Breast epithelium (tissue), 4 donors: ENCODE results near the gene CHMP3. TPM values are rescaled to one million over a fixed set of nuclear protein-coding genes. Genes with fewer than 3 reads are reported as not detected.

Source experiments
- DNase-seq, 2 donors: peaks; one replicate each; pipeline ENCODE4 v3.0.0-alpha.2; 2019; ENCODE audit warnings: low spot score in 2 of 2
- H3K27ac ChIP-seq, 2 donors: fragments of 200-600 bp; sonication (generic) in 1 of 2; one replicate each; pipeline ENCODE4 v1.5.1; 2016 to 2019; ENCODE audit warnings: mild to moderate bottlenecking in 1 of 2
- H3K27me3 ChIP-seq, 2 donors: fragments of 200-600 bp; sonication (generic) in 1 of 2; one replicate each; pipeline versions ENCODE4 v1.5.1 to v1.6.0; 2017 to 2019; ENCODE audit warnings: control low read depth in 1 of 2, mild to moderate bottlenecking in 1 of 2
- H3K36me3 ChIP-seq: fragments of 200-600 bp; one replicate; pipeline ENCODE4 v1.5.1; 2019
- H3K4me1 ChIP-seq, 2 donors: fragments of 200-600 bp; sonication (generic); one replicate each; pipeline ENCODE4 v1.5.1; 2016 to 2019; ENCODE audit warnings: control low read depth in 1 of 2
- H3K4me3 ChIP-seq, 3 donors: fragments of 200-600 bp; sonication (generic); 1 replicate in 2 of 3; 2 replicates in 1 of 3; pipeline ENCODE4 v1.5.1; 2016 to 2019; ENCODE audit warnings: mild to moderate bottlenecking in 3 of 3, moderate library complexity in 2 of 3
- H3K9me3 ChIP-seq, 2 donors: fragments of 200-600 bp; sonication (generic) in 1 of 2; one replicate each; pipeline ENCODE4 v1.5.1; 2016 to 2019; ENCODE audit warnings: control low read depth in 1 of 2
- POLR2A ChIP-seq: fragments of 450-650 bp; IDR thresholded peaks from one replicate; pipeline ENCODE4 v1.6.1; 2016; ENCODE audit warnings: antibody characterized with exemption, mild to moderate bottlenecking, moderate library complexity
- POLR2AphosphoS5 ChIP-seq, 3 donors: sonication (generic); formaldehyde crosslinking; IDR thresholded peaks; one replicate each; pipeline ENCODE4 v1.6.1; 2017; ENCODE audit warnings: antibody characterized with exemption in 3 of 3
- intact Hi-C: fragments of 100-400 bp; cut with DNase I; formaldehyde crosslinking; loops from one replicate; pipeline ENCODE4 v1.15.1; 2023; ENCODE audit warnings: low total_unique reads
- total RNA-seq, 3 donors: library from RNA; depleted of rRNA; stranded (reverse); fragments of >200 nt; gene quantifications; one replicate each; pipeline ENCODE4 v1.1.0, GENCODE V29; 2016
- TF ChIP-seq, protein P1 (sequence below), 3 donors: fragments of 450-650 bp; IDR thresholded peaks; one replicate each; pipeline ENCODE4 v1.5.1; 2016 to 2017; ENCODE audit warnings: antibody characterized with exemption in 3 of 3, mild to moderate bottlenecking in 3 of 3, moderate library complexity in 3 of 3

The CHMP3 gene
- total RNA-seq, 3 donors from 2014 or later: 77.7 to 202 (median 97.3) TPM

DNA sequence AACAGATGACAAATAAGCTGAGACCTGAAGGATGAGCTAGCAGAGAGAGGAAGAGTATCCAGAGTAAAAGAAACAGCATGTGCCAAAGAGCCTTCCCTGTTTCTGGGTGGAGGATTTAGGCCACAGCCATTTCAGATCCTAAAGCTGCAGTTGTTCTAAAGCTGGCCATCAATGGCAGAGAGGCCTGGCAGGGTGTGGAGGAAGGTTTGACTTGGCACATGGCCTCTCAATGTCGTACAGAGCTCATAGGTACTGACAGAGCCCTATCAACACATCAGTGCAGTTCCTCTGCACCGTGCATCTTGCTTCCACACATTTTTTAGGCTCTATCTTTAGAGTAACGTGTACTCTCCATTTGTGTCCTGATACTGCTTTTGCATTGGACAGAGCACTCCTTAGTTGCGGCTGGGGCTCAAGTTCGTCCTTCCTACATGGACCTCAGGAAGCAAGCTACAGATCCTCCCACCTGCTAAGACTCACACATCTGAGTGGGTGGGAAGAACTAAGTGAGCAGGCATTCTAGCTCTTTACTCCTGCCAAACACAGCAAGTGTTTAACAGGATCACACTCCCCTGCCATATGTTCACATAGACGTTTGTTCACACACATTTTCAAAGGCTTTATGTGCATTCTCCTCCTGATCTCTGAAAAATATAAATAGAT lies 3.0 kb upstream of the CHMP3 start:
- H3K9me3 ChIP-seq: no peaks in the 10 kb centered on the region
- no peaks in the 10 kb centered on the region for H3K27me3 ChIP-seq
- no peaks in the 10 kb centered on the region for H3K36me3 ChIP-seq
- no peak overlapping the region for H3K4me3 ChIP-seq
- H3K4me1 ChIP-seq: no peaks in the 10 kb centered on the region
- TF ChIP-seq POLR2AphosphoS5 (IDR thresholded peaks at IDR 0.05) (no peak), POLR2A (no peak)
- TF ChIP-seq, protein P1, sequence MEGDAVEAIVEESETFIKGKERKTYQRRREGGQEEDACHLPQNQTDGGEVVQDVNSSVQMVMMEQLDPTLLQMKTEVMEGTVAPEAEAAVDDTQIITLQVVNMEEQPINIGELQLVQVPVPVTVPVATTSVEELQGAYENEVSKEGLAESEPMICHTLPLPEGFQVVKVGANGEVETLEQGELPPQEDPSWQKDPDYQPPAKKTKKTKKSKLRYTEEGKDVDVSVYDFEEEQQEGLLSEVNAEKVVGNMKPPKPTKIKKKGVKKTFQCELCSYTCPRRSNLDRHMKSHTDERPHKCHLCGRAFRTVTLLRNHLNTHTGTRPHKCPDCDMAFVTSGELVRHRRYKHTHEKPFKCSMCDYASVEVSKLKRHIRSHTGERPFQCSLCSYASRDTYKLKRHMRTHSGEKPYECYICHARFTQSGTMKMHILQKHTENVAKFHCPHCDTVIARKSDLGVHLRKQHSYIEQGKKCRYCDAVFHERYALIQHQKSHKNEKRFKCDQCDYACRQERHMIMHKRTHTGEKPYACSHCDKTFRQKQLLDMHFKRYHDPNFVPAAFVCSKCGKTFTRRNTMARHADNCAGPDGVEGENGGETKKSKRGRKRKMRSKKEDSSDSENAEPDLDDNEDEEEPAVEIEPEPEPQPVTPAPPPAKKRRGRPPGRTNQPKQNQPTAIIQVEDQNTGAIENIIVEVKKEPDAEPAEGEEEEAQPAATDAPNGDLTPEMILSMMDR (IDR thresholded peaks at IDR 0.05): no peak
- H3K27ac ChIP-seq: peak overlapping the region in 1 of 2 donors; percentile 15
- intact Hi-C loops: no loop called here
- DNase-seq: no peak

DNA sequence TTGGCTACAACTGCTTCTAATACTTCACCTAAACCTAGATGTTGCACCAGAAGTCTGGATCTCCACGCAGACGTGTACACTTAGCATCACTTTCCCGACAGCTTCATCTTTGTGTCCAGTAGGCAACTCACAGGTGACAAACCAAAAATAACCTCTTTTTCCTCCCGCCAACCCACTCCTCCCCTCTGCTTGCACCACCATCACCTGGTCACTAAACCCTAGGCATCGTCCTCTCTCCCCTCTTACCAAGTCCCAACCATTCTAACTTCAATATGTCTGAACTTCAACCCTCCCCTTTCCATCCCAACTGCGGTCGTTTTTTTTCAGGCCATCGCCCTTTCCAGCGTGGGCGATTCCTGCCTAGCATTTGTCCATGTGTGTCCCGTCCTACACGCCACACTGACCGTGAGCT lies 413 bp upstream of the CHMP3 start:
- peak overlapping the region; percentile 75 to 83 (median 82) for H3K4me3 ChIP-seq
- no peaks in the 10 kb centered on the region for H3K4me1 ChIP-seq
- peak overlapping the region; percentile 99 for H3K27ac ChIP-seq
- H3K9me3 ChIP-seq: no peaks in the 10 kb centered on the region
- no peaks in the 10 kb centered on the region for H3K27me3 ChIP-seq
- intact Hi-C loops: no loop called here
- no peak for DNase-seq
- TF ChIP-seq, protein P1 (IDR thresholded peaks at IDR 0.05): no peak
- TF ChIP-seq POLR2AphosphoS5 (IDR thresholded peaks at IDR 0.05) (no peak), POLR2A (no peak)
- H3K36me3 ChIP-seq: no peaks in the 10 kb centered on the region

DNA sequence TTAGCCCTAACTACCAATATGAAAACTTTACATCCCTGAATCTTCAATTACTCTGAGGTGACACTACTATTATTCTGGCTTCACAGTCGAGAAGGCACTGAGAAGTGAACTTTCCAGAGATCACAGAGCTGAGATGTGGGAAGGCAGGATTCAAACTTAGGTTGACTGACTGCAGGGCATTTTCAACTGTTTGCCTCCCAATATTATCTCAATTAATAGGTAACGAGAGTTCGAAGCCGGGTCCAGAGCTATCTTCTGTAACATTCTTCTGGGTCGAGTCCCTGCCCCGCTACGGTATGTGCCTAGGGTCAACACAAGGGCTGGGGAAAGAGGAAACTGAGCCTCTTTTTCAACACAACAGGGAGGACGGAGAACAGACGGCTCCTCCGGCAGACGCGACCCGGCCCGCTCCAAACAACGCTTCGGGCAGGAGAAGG lies 740 bp downstream of the CHMP3 start:
- no peaks in the 10 kb centered on the region for H3K4me1 ChIP-seq
- no peak for DNase-seq
- H3K36me3 ChIP-seq: no peaks in the 10 kb centered on the region
- peak overlapping the region; percentile 75 to 83 (median 82) for H3K4me3 ChIP-seq
- peak overlapping the region; percentile 99 for H3K27ac ChIP-seq
- intact Hi-C loops: no loop called here
- no peaks in the 10 kb centered on the region for H3K9me3 ChIP-seq
- TF ChIP-seq POLR2AphosphoS5 (IDR thresholded peaks at IDR 0.05) (no peak), POLR2A (no peak)
- TF ChIP-seq, protein P1 (IDR thresholded peaks at IDR 0.05): no peak
- no peaks in the 10 kb centered on the region for H3K27me3 ChIP-seq

DNA sequence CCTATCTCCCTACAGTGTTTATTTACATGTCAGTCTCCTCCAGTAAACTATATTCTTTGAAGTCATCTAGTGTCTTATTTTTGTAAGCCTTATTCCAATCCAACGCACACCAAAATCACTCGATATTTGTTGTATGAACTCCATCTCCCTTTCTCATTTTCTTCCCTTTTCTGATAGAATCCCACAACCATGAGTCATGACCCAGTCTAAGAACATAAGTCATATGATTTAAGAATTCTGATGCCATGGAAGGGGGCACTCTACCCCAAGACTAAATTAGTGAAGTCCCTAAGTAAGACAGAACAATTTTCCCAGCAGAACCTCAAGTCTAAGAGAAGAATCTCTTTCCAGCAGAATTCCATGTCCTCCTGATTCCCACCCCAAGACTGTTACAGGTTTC lies 5.4 kb downstream of the CHMP3 start:
- Histone ChIP-seq H3K9me3 (no peaks in the 10 kb centered on the region), H3K36me3 (no peaks in the 10 kb centered on the region), H3K27me3 (no peaks in the 10 kb centered on the region), H3K4me1 (no peaks in the 10 kb centered on the region), H3K4me3 (no peak overlapping the region), H3K27ac (no peak overlapping the region)
- no peak for DNase-seq
- intact Hi-C loops: no loop called here
- TF ChIP-seq POLR2A: no peak
- no peak for TF ChIP-seq POLR2AphosphoS5 (IDR thresholded peaks at IDR 0.05)
- TF ChIP-seq, protein P1 (IDR thresholded peaks at IDR 0.05): no peak

DNA sequence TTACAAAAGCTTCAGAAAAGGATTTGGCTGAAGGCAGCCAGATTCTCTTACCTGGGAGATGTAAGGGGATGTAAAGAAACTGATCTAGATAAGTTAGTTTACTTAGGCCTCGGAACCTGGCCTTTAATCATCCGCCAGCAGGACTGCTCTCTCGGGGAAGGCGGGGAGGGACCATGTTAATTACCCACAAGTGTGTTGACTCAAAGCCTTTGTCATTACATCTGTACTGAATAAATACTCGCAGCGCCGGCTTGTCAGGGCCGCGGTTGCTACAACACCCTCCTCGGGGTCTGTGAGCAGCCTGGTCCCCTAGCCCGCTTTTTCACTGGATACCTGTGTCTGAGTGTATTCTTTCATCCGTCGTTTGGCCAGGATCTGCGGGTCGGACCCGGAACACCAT lies 6.7 kb downstream of the CHMP3 start:
- no peak overlapping the region for H3K27ac ChIP-seq
- no peak overlapping the region for H3K4me3 ChIP-seq
- intact Hi-C loops: no loop called here
- H3K4me1 ChIP-seq: no peaks in the 10 kb centered on the region
- H3K27me3 ChIP-seq: no peaks in the 10 kb centered on the region
- no peak for TF ChIP-seq POLR2AphosphoS5 (IDR thresholded peaks at IDR 0.05)
- TF ChIP-seq, protein P1 (IDR thresholded peaks at IDR 0.05): no peak
- no peak for TF ChIP-seq POLR2A
- no peaks in the 10 kb centered on the region for H3K9me3 ChIP-seq
- no peaks in the 10 kb centered on the region for H3K36me3 ChIP-seq
- DNase-seq: no peak
